Activated CD4-positive, alpha-beta T cell treated with anti-CD3 and anti-CD28 coated beads, Interleukin-2, amount 50 U/mL, for 4 hours (primary cell): ENCODE results near the gene RGS1.

ENCODE experiments used
- DNase-seq, 2 experiments: peaks; one replicate each; pipeline ENCODE4 v3.0.0-alpha.2; 2020

RGS1 gene, protein sequence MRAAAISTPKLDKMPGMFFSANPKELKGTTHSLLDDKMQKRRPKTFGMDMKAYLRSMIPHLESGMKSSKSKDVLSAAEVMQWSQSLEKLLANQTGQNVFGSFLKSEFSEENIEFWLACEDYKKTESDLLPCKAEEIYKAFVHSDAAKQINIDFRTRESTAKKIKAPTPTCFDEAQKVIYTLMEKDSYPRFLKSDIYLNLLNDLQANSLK

DNA sequence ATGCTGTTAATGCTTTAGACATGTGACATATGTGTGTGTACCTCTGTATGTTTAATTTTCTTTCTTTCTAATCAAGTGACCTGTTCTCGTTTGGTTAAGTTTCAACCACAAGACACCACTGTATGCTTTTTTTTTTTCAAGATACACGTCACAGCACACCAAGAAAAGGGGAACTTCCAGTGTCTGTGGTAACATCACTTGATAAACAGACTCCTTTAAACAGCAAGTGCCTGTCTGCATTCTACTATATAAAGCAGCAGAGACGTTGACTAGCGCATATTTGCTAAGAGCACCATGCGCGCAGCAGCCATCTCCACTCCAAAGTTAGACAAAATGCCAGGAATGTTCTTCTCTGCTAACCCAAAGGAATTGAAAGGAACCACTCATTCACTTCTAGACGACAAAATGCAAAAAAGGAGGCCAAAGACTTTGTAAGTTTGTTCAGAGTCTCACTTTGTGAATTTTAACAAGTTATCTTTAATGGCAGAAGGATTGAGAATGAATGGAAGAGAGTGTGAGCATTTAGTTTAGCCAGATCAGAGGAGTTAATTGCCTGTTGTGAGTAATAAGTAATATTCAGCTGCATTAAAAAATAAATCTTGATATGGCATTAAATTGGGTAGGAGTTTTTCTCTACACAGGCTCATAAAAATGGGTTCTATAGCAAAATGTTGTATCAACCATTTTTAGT lies at the start of gene RGS1:
Gene RGS1, plus strand, starts transcription at position 275 of the 691 bp plus-strand sequence. Its CDS starts 20 bp downstream, at position 295.
- peak; percentile 54 to 57 for DNase-seq

DNA sequence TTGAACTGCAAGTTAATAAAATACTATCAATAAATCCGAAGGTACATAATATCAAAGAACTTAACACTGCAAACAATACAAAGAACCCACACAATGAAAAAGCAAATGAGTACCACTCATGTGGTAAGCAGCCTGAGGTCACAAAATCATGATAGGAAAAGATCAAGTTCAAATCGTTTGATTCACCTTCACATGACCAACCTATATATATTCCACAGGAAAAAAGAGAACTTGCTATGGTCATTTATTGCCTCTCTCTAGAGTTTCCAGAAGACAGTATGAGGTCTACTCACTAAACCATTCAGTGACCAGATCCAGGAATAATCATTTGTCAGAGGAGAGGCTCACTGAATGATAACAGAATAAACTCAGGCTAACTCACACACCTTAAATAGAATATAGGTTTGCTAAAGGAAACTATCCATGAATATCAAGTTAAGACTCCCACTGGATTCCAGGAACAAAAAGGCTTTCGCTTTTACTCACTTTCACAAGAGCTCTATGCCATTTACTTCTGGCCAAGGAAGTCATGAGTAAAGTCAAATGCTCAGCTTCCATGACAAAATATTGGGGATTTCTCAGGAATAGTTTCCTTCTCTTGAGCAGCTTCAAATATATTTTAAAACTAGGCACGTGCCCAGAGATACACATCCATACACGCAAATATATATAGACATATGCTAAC lies 48.3 kb upstream of the RGS1 start:
- DNase-seq = no peak

- DNase-seq = no peak
These were observed 47.6 kb upstream of the RGS1 start for GRCh38 chr1:192527950-192528349.

DNA sequence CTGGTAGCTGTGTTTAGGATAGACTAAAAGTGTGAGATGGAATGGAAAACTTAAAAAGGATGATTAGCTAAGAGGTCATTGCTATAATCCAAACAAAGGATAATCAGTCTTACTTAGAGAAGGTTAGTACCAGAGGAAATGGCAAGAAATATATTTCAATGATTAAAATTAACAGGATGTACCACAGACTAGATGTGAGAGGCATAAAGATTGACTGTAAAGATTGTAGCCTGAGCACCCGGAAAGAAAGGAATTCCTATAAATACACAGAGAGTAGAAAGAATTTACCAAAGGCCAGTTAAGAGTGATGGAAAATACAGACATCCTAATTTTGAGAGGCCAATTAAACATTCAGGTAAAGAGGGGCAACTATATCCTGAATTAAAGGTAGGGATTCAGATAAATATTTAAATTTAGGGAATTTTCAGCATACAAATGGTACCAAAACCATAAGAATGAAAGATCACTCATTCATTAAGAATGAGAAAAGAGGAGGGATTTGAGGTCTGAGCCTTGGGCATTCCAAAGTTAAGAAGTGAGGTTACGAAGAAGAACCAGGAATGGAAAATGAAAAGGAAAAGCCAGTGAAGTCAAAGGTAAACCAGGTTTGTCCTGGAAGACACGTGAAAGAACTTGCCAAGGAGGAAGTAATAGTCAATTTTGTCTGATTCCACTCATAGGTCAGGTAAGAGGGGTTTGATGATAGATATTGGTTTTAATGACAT lies 46.4 kb upstream of the RGS1 start:
- no peak for DNase-seq

DNA sequence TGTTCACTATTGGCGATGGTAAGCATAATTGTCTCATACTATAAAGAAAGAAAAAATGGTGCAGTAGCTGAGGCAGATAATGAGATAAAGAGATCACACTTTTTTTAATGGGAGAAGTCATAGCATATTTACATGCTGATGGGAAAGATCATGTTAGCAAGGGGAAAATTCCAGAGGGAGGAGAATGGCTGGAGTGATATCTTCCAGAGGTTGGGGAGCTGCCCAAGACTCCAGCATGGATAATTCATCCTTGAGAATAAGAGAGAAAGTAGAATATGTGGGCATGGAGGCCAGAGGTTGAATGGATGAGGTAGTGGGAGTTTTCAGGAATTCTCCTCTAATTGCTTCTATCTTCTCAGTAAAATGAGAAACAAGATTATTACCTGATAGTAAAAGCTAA lies 45.8 kb upstream of the RGS1 start:
- no peak for DNase-seq

- DNase-seq = no peak
These were observed 45.3 kb upstream of the RGS1 start for GRCh38 chr1:192530254-192530653.

- DNase-seq = peak; percentile 50 to 60
These were observed 44.4 kb upstream of the RGS1 start for GRCh38 chr1:192531037-192531703.

GRCh38 chr1:192534666-192535065 lies 40.9 kb upstream of the RGS1 start:
- no peak for DNase-seq

DNA sequence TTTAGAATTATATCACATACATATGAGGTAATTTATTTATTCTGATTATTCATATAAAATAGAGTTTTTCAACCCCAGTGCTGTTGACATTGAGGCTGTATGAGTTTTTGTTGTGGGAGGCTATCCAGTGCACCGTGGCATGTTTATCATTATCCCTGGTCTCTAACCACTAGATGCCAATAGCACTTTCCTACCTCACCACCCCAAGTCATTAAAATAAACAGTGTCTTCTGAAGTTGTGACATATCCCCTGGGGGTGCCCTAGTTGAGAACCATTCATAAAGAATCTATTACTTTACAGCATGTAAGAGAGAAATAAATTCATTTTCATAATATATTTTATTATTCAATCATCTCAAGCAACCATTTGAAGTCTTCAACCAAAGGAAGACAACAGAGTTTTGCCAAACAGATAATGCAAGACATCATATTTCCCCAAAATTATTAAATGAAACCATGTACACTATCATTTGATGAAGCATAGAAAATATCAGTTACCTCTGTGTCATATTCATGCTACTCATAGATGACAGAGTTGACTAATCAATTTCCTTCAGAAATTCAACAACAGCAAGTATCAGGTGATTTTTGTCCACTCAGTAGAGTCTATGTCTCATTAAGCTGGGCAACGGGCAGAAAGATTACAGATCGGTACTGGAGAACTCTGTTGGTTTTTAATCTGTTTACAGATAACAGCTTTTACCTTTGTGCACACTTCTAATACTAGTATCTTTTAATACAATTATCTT lies 39.5 kb upstream of the RGS1 start:
- no peak for DNase-seq

GRCh38 chr1:192538407-192539296 lies 36.9 kb upstream of the RGS1 start:
- DNase-seq = no peak

DNA sequence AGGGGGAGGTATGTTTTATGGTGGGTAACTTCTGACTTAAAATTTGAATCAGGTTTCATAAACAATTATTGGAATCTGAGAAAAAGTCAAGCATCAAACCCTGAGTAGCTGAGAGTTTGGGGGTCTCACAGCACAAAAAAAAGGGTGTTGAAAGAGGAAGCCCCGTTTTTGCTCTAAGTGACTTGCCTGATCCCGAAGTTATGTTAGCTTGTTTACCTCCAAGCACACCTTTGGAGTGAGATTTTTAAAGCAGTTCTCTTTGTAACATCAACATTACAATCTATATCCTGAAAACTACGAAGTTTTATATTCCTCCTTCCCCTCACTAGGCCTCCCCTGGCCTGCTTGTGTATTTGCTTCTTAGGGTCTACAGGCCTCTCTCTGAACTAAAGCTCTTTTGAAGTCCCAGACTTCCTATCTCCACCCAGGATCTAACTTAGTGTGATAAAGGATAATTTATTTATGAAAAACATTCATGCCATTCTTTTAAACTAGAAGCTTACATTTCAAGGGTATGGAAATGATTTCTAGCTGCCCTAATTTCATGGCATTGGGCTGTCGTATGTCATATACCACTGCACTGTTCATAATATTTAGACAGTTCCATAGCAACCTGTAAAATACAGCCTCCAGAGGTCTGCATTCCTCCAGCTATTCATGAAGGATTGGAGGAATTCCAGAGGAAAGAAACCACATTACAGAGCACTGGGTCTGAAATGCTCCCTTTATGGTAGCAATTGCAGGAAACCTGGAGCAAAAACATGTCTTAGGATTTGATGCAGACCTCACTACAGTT lies 36.1 kb upstream of the RGS1 start:
- DNase-seq = no peak

GRCh38 chr1:192543445-192543844 lies 32.1 kb upstream of the RGS1 start:
- DNase-seq = no peak

DNA sequence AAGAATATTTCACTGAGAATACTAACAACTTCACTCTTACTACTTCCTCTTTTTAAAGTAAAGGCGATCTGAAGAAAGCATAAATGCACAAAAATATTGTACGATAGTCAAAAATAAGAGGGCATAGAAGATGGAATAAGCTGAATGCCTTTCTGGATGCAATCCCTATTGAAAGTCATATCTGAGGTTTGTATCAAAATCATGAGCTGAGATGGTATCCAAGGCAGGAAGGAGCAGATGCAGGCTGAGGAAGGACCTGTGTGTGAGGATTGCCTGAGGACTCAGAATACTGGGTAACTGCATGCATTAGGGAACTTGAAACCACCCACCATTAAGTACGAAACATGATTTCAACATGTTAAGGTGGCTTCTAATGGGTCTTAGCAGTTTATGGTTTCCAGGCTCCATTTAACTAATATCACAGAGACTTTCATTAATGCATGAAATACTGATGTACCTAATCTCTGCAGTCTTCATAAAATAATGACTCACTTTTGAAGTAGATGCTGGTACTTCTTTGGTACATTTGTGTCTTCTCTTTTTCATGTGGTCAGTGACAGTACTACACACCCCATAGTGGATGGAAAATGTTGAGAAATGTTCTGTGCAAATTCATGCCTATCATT lies 29.6 kb upstream of the RGS1 start:
- DNase-seq = no peak

DNA sequence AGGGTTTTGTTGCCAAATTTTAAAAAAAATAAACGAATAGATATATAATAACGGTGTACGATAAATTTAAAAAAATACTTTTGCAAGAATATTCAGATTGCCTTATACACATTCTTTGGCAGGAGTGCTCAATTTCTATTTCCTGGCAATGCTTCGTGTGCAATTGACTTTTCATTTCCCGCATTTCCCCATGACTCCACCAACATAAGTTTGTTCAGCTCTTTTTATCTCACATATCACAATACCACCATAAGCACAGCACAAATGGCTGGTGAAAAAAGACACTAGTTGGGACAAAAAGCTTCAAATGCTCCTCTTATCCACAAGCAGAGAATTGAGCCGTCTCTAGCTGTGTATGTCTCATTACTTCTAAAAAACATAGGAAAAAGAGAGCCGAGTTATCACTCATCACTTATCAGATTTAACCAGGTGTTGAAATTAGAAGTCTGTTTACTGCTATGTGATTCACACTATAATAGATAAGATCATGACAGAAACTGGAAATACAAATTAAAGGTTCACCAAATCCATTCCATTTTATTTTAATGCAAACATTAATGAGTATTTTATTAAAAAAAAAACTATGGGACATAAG lies 28.9 kb upstream of the RGS1 start:
- DNase-seq = no peak

DNA sequence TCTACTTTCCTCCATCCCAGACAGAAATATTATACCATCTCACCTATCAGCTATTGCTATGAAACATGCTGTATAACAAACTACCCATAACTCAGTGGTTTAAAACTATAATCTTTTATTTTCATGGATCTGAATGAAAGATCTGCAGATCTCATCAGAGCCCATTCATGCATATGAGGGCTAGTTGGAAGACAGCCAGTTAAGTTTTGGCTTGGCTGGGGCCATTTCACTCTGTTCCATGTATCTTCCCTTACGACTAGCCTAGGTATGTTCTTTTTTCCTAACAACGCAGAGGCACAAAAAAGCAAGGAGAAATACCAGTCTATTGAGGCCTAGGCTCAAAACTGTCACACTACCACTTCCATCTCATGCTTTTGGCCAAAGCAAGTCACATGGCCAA lies 28.1 kb upstream of the RGS1 start:
- no peak for DNase-seq

- DNase-seq = no peak
These were observed 25.6 kb upstream of the RGS1 start for GRCh38 chr1:192549937-192550336.

- no peak for DNase-seq
These were observed 24.5 kb upstream of the RGS1 start for GRCh38 chr1:192550922-192551534.

DNA sequence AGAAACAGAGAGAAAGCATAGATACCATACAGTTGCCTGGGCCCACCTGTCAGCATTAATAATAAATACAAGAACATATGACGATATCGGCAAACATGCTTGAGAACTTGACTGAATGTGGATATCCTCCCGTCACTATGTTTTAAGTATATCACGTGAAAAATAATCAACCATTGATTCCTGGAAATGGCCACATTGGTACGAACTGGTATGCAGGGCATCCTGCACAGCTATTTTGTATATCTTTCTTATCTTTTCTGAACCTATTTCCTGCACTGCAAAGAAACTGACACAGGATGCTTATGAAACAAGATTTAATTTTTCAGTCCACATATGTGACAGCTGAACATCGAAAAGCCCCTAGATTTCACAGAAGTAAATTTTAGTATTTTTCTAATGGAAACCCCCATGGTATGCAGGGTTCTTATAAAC lies 22.8 kb upstream of the RGS1 start:
- no peak for DNase-seq

GRCh38 chr1:192553741-192554140 lies 21.8 kb upstream of the RGS1 start:
- DNase-seq = no peak
